Glutamatergic neuron (in vitro differentiated cells): ENCODE data around the gene PTN. TPM values are rescaled to one million over a fixed set of nuclear protein-coding genes. Genes with fewer than 3 reads are reported as not detected.

ENCODE experiments used
- DNase-seq: peaks from one replicate; pipeline ENCODE4 v3.0.0; 2022
- H3K27ac Mint-ChIP-seq: one replicate; pipeline ENCODE4 v1.8.0; 2020; ENCODE audit warnings: mild to moderate bottlenecking, mixed read lengths, inconsistent platforms; ENCODE audit not compliant: unreplicated experiment
- H3K27me3 Mint-ChIP-seq: one replicate; pipeline ENCODE4 v1.8.0; 2020; ENCODE audit warnings: mild to moderate bottlenecking, moderate library complexity, mixed read lengths, inconsistent platforms; ENCODE audit not compliant: unreplicated experiment
- H3K36me3 Mint-ChIP-seq: one replicate; pipeline ENCODE4 v1.8.0; 2020; ENCODE audit warnings: mild to moderate bottlenecking, mixed read lengths, inconsistent platforms; ENCODE audit not compliant: unreplicated experiment
- H3K4me1 Mint-ChIP-seq: one replicate; pipeline ENCODE4 v1.8.0; 2020; ENCODE audit warnings: mild to moderate bottlenecking, low read depth, mixed read lengths, inconsistent platforms; ENCODE audit not compliant: unreplicated experiment
- H3K4me3 Mint-ChIP-seq: one replicate; pipeline ENCODE4 v1.8.0; 2020; ENCODE audit warnings: mild to moderate bottlenecking, mixed read lengths, inconsistent platforms; ENCODE audit not compliant: unreplicated experiment
- H3K9me3 Mint-ChIP-seq: one replicate; pipeline ENCODE4 v1.8.0; 2020; ENCODE audit warnings: mild to moderate bottlenecking, moderate library complexity, mixed read lengths, inconsistent platforms; ENCODE audit not compliant: unreplicated experiment
- total RNA-seq: library from RNA; stranded (reverse); fragmentation: NEBNext Ultra II Directional; extraction: Animal tissue kit (Norgen Biotek cat#: 25700); gene quantifications from one replicate; pipeline ENCODE4 v1.2.1, GENCODE V29; 2021; ENCODE audit not compliant: unreplicated experiment
- TF ChIP-seq, protein P1 (sequence below): fragments of 200-600 bp; sonication (generic); IDR thresholded peaks from one replicate; pipeline ENCODE4 v1.5.0; 2021; ENCODE audit not compliant: partially characterized antibody, unreplicated experiment

The PTN gene
- total RNA-seq, 1 donor from 2014 or later = 40.0 TPM

DNA sequence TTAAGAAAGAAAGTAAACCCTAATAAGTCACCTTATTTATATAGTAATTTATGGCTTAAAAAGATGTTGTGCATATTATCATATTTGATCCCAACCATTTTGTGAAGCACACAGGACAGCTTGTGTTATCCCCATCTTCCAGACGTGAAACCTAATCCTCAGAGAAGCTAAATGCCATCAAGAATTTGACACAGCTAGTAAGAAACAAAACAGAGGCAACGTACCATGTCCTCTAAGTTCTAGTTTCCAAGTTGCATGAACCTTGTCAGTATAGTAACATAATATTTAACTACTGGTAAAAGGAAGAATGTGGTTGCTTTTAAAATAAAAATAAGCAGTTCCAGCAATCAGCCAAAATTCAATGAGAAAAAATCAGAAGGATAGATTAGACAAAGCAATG is 41.5 kb downstream of the PTN start:
- H3K9me3 Mint-ChIP-seq = no peaks in the 10 kb centered on the region
- H3K4me3 Mint-ChIP-seq = no peak overlapping the region

DNA sequence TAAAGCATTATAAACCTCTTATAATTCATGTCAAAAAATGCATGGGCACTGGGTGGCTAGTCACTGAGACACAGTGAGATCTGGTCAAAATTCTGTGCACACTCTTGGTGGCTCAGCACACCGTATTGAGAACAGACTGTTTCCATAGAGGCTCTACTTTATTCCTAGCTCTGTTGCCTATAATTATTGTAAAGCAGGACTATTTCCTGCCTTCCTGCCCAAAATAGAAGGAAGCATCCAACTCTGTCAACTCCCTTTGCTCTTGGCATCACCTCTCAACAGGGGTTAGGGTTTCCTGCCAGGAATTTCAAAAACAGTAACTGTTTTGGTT is 45.1 kb downstream of the PTN start:
- Mint-ChIP-seq H3K4me1 (peaks cover 7% of the 10 kb centered on the region), H3K27ac (no peak overlapping the region), H3K4me3 (no peak overlapping the region), H3K27me3 (no peaks in the 10 kb centered on the region), H3K36me3 (no peaks in the 10 kb centered on the region), H3K9me3 (no peaks in the 10 kb centered on the region)
- TF ChIP-seq, protein P1, sequence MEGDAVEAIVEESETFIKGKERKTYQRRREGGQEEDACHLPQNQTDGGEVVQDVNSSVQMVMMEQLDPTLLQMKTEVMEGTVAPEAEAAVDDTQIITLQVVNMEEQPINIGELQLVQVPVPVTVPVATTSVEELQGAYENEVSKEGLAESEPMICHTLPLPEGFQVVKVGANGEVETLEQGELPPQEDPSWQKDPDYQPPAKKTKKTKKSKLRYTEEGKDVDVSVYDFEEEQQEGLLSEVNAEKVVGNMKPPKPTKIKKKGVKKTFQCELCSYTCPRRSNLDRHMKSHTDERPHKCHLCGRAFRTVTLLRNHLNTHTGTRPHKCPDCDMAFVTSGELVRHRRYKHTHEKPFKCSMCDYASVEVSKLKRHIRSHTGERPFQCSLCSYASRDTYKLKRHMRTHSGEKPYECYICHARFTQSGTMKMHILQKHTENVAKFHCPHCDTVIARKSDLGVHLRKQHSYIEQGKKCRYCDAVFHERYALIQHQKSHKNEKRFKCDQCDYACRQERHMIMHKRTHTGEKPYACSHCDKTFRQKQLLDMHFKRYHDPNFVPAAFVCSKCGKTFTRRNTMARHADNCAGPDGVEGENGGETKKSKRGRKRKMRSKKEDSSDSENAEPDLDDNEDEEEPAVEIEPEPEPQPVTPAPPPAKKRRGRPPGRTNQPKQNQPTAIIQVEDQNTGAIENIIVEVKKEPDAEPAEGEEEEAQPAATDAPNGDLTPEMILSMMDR = no peak
- no peak for DNase-seq

More for the DNA sequence above, 41.5 kb downstream of the PTN start:
- no peak overlapping the region for H3K27ac Mint-ChIP-seq
- TF ChIP-seq, protein P1 = no peak
- no peaks in the 10 kb centered on the region for H3K27me3 Mint-ChIP-seq
- peaks cover 16% of the 10 kb centered on the region for H3K4me1 Mint-ChIP-seq
- no peaks in the 10 kb centered on the region for H3K36me3 Mint-ChIP-seq
- DNase-seq = no peak

DNA sequence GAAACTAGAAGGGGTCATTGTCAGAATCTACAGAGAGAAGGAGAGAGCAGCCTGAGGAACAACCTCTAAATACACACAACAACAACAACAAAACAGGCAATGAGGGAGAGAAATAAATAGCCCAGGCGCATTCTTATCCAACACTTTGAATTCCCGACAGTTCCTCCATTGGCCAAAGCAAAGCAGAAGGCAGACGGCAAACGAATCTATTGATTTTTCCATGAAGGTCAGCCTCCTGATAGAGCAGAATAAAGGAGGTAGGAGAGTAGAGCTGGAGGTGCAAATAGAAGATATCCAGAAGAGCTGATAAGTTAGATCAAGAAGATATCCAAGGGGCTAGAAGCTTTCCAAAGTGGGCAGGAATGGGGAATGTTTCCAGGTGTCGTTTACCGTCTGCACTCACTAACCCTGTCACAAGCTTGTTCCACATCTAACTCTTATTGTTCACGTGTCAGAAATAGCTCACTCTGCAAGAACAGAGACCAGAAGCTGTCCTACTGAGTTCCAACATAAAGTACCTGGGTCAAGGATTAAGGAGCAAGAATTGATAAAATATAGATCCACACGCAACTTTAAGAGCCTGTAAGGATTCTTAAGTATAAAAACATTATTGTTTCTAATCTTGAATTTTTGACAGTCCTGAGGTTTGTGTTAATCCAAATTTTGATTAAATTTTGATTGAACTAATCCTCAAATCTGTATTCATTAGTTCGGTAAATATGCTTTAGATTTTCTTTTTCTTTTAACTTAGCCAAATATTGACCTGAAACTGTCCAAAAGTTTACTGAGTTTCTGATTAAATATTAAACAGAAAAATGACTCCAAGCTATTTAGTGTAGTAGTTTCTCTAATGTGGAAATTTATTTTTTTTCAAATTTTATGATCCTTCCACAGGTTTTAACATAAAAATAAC is 45.7 kb downstream of the PTN start:
- Mint-ChIP-seq H3K27ac (no peak overlapping the region), H3K4me3 (no peak overlapping the region)
- TF ChIP-seq, protein P1 = no peak

DNA sequence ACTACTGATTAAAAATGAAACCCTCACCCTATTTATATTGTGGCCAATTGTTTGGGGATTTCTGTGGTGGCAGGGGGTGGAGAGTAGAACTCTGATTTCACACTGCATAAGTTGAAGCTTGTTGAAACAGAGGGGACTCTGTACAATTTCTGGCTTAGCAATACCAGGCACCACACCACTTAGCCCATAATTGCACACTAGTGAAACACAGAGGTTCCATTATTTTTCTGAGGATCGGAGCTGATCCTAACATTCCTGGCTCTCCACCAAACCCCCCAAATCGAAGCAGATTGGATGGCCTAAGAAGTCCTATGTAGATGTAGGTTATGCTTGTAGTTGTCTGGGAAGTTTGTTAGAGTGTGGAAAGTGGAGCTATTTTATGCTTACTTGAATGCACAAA is 47.0 kb downstream of the PTN start:
- no peak for DNase-seq
- Mint-ChIP-seq H3K4me3 (no peak overlapping the region), H3K27me3 (no peaks in the 10 kb centered on the region), H3K27ac (no peak overlapping the region), H3K4me1 (peaks cover 7% of the 10 kb centered on the region), H3K36me3 (no peaks in the 10 kb centered on the region), H3K9me3 (no peaks in the 10 kb centered on the region)
- TF ChIP-seq, protein P1 = no peak

More for the DNA sequence above, 45.7 kb downstream of the PTN start:
- Mint-ChIP-seq H3K9me3 (no peaks in the 10 kb centered on the region), H3K36me3 (no peaks in the 10 kb centered on the region), H3K4me1 (peaks cover 7% of the 10 kb centered on the region), H3K27me3 (no peaks in the 10 kb centered on the region)
- no peak for DNase-seq

DNA sequence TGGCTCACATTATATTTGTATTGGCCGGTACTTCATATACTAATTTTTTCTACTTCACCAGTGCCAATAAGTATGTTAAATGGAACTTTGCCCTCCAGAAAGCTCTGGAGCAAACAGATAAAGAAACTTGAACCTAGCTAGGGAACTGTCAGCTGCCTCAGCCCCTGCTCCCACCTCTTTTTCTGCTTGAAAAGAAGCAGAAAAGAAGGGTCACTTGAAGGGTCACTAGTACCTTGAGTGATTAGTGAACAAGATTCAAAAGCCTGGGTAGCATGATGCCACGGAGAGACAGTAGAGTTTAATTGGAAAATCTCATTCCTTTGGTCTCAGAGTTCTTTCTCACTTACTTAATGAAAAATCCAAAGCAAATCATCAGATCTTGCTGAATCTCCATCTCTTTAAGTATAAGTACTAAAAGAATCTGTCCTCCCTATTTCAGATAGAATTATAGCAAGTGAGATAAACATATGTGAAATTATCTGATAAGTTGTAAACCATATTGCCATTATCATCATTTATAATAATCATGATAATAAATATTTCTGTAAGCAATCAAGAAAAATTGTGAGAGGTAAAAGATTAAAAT is 47.7 kb downstream of the PTN start:
- TF ChIP-seq, protein P1 = no peak

More for the DNA sequence above, 47.7 kb downstream of the PTN start:
- Mint-ChIP-seq H3K4me3 (no peak overlapping the region), H3K4me1 (peaks cover 7% of the 10 kb centered on the region), H3K36me3 (no peaks in the 10 kb centered on the region), H3K27me3 (no peaks in the 10 kb centered on the region), H3K27ac (no peak overlapping the region), H3K9me3 (no peaks in the 10 kb centered on the region)
- no peak for DNase-seq
